SK-N-SH treated with all-trans-retinoic acid at 6 μM for 48 hours (cell line): ENCODE measurements around the gene CATSPERZ.
"Not testable (repeated sequence)": the region's sequence is repeated elsewhere in the genome, so short reads cannot be mapped to it uniquely, and the experiment has no call there.

Experiments used
- ARNTL ChIP-seq: fragments of 450-650 bp; formaldehyde crosslinking; IDR thresholded peaks from 2 replicates; pipeline ENCODE4 v1.5.0; 2020; ENCODE audit warnings: low read depth, mild to moderate bottlenecking, moderate library complexity, borderline replicate concordance
- BACH2 ChIP-seq: fragments of 250-450 bp; sonication (Bioruptor Pico); IDR thresholded peaks from 2 replicates; pipeline ENCODE4 v1.9.0; 2021; ENCODE audit warnings: mild to moderate bottlenecking, borderline replicate concordance
- CSDC2 ChIP-seq: fragments of 250-450 bp; sonication (Bioruptor Pico); IDR thresholded peaks from 2 replicates; pipeline ENCODE4 v1.5.0; 2020; ENCODE audit warnings: mild to moderate bottlenecking, moderate library complexity
- CSRNP3 ChIP-seq: fragments of 250-450 bp; sonication (Bioruptor Pico); IDR thresholded peaks from 2 replicates; pipeline ENCODE4 v1.5.1; 2021; ENCODE audit warnings: mild to moderate bottlenecking, moderate library complexity
- ISL1 ChIP-seq: fragments of 250-450 bp; sonication (Bioruptor Pico); IDR thresholded peaks from 2 replicates; pipeline ENCODE4 v2.1.2; 2022; ENCODE audit warnings: mild to moderate bottlenecking, moderate library complexity
- PATZ1 ChIP-seq: fragments of 250-450 bp; sonication (Bioruptor Pico); IDR thresholded peaks from 2 replicates; pipeline ENCODE4 v1.8.0; 2020; ENCODE audit warnings: mild to moderate bottlenecking, moderate library complexity, borderline replicate concordance
- SNAI2 ChIP-seq: fragments of 250-450 bp; sonication (Bioruptor Pico); IDR thresholded peaks from 2 replicates; pipeline ENCODE4 v1.5.0; 2020; ENCODE audit warnings: mild to moderate bottlenecking, moderate library complexity
- TCF4 ChIP-seq: fragments of 250-450 bp; sonication (Bioruptor Pico); IDR thresholded peaks from 2 replicates; pipeline ENCODE4 v1.8.0; 2021; ENCODE audit warnings: mild to moderate bottlenecking, moderate library complexity, borderline replicate concordance
- ZC3H10 ChIP-seq: fragments of 250-450 bp; sonication (Bioruptor Pico); IDR thresholded peaks from 2 replicates; pipeline ENCODE4 v1.5.1; 2021; ENCODE audit warnings: mild to moderate bottlenecking, moderate library complexity
- ZNF70 ChIP-seq: fragments of 450-650 bp; formaldehyde crosslinking; IDR thresholded peaks from 2 replicates; pipeline ENCODE4 v1.5.0; 2020; ENCODE audit warnings: mild to moderate bottlenecking, moderate library complexity

- TF ChIP-seq TCF4 (CRISPR knock-in tag); ZC3H10 (CRISPR knock-in tag); SNAI2 (CRISPR knock-in tag); ARNTL (CRISPR knock-in tag); CSDC2; ISL1; BACH2 (CRISPR knock-in tag); CSRNP3; PATZ1 (CRISPR knock-in tag); ZNF70 (CRISPR knock-in tag): not testable (repeated sequence)
These were observed 23.8 kb downstream of the CATSPERZ start for GRCh38 chr11:64323984-64324383.
